CD4-positive, alpha-beta T cell (primary cell): Measurements from ENCODE around the gene FAM120B. TPM values are rescaled to one million over a fixed set of nuclear protein-coding genes. Genes with fewer than 3 reads are reported as not detected.

Experiments
- ATAC-seq: fragments of 200-7000 bp; cut with Tn5 transposase; one replicate; pipeline ENCODE4 v1.10.0; 2022; ENCODE audit warnings: mild to moderate bottlenecking; ENCODE audit not compliant: poor library complexity
- CTCF ChIA-PET: fragments of 350-600 bp; sonication (Branson Sonifier 250); formaldehyde crosslinking; loops from one replicate; lab custom pipeline; 2021; ENCODE audit warnings: antibody characterized with exemption, inconsistent platforms; lab: Charles Lee
- POLR2A ChIA-PET: fragments of 350-600 bp; sonication (Branson Sonifier 250); formaldehyde crosslinking; loops from one replicate; lab custom pipeline; 2021; ENCODE audit warnings: antibody characterized with exemption, inconsistent platforms; lab: Charles Lee
- DNase-seq, 14 experiments: peaks; one replicate each; pipeline ENCODE4 v3.0.0-alpha.2; 2013 to 2020; ENCODE audit warnings: mixed read lengths in 2 of 14
- H3K27ac ChIP-seq, 2 donors: one replicate each; pipeline versions ENCODE4 v1.5.1 to v1.7.0; 2013; ENCODE audit warnings: low read length in 2 of 2, low read depth in 1 of 2, mild to moderate bottlenecking in 1 of 2
- H3K27me3 ChIP-seq, 2 experiments: 1 replicate in 1 of 2; 2 replicates in 1 of 2; pipeline versions ENCODE4 v1.6.1 to v1.7.0; 2013; ENCODE audit warnings: low read length in 2 of 2, control low read depth in 1 of 2, mild to moderate bottlenecking in 1 of 2, moderate library complexity in 1 of 2; ENCODE audit not compliant: insufficient read depth in 2 of 2, control insufficient read depth in 1 of 2
- H3K36me3 ChIP-seq: one replicate; pipeline ENCODE4 v1.6.1; 2013; ENCODE audit warnings: low read length, control low read depth; ENCODE audit not compliant: insufficient read depth
- H3K4me1 ChIP-seq: one replicate; pipeline ENCODE4 v1.6.1; 2013; ENCODE audit warnings: low read length, control low read depth; ENCODE audit not compliant: insufficient read depth
- H3K4me3 ChIP-seq: one replicate; pipeline ENCODE4 v1.5.1; 2013; ENCODE audit warnings: mild to moderate bottlenecking, low read length, moderate library complexity
- H3K9me3 ChIP-seq, 2 experiments: 1 replicate in 1 of 2; 2 replicates in 1 of 2; pipeline versions ENCODE4 v1.6.1 to v1.7.0; 2013; ENCODE audit warnings: low read length in 2 of 2, mild to moderate bottlenecking in 2 of 2, control low read depth in 1 of 2, moderate library complexity in 1 of 2; ENCODE audit not compliant: control insufficient read depth in 1 of 2, insufficient read depth in 1 of 2
- H3K27ac Mint-ChIP-seq: one replicate; pipeline ENCODE4 v1.8.0; 2020; ENCODE audit warnings: mixed read lengths
- H3K27me3 Mint-ChIP-seq: one replicate; pipeline ENCODE4 v1.8.0; 2021; ENCODE audit warnings: mixed read lengths
- H3K36me3 Mint-ChIP-seq: one replicate; pipeline ENCODE4 v1.8.0; 2021; ENCODE audit warnings: low read depth, mixed read lengths
- H3K4me1 Mint-ChIP-seq: one replicate; pipeline ENCODE4 v1.8.0; 2021; ENCODE audit warnings: low read depth, mixed read lengths
- H3K4me3 Mint-ChIP-seq: one replicate; pipeline ENCODE4 v1.8.0; 2020; ENCODE audit warnings: mild to moderate bottlenecking, mixed read lengths
- H3K9me3 Mint-ChIP-seq: one replicate; pipeline ENCODE4 v1.8.0; 2020; ENCODE audit warnings: mixed read lengths
- CTCF ChIP-seq: fragments of 200-600 bp; IDR thresholded peaks from one replicate; pipeline ENCODE4 v1.8.0; 2022; ENCODE audit warnings: antibody characterized with exemption, mild to moderate bottlenecking
- intact Hi-C, 2 experiments: fragments of 100-400 bp; cut with DNase I in 1 of 2; cut with micrococcal nuclease in 1 of 2; formaldehyde crosslinking; loops; one replicate each; pipeline versions ENCODE4 v1.15.1 to v1.9.0; 2023 to 2025; cut with DNase I, micrococcal nuclease
- total RNA-seq, 174 experiments: library from RNA in 2 of 174; stranded (reverse) in 2 of 174; gene quantifications; one replicate each; pipeline ENCODE4 v1.2.3 and lab custom pipeline; 2021 to 2026

FAM120B gene
- total RNA-seq, 2 experiments from 2014 or later = 24.1 to 26.7 TPM

GRCh38 chr6:170420791-170421776, 114.5 kb downstream of the FAM120B start:
- no peak for DNase-seq
- ChIA-PET POLR2A (no interaction called here), CTCF (no interaction called here)
- H3K27ac ChIP-seq = no peak overlapping the region
- H3K27me3 Mint-ChIP-seq = peaks cover 33% of the 10 kb centered on the region
- H3K36me3 ChIP-seq = no peaks in the 10 kb centered on the region
- no peak overlapping the region for H3K27ac Mint-ChIP-seq
- ATAC-seq = no peak
- intact Hi-C loops = no loop called here
- no peak overlapping the region for H3K4me3 Mint-ChIP-seq
- H3K9me3 Mint-ChIP-seq = no peaks in the 10 kb centered on the region
- H3K4me1 Mint-ChIP-seq = no peaks in the 10 kb centered on the region
- H3K9me3 ChIP-seq = peaks cover 0 to 17% of the 10 kb centered on the region in 2 experiments
- H3K4me1 ChIP-seq = no peaks in the 10 kb centered on the region
- TF ChIP-seq CTCF = no peak
- H3K36me3 Mint-ChIP-seq = no peaks in the 10 kb centered on the region
- peaks cover 4 to 18% of the 10 kb centered on the region in 2 experiments for H3K27me3 ChIP-seq
- no peak overlapping the region for H3K4me3 ChIP-seq

DNA sequence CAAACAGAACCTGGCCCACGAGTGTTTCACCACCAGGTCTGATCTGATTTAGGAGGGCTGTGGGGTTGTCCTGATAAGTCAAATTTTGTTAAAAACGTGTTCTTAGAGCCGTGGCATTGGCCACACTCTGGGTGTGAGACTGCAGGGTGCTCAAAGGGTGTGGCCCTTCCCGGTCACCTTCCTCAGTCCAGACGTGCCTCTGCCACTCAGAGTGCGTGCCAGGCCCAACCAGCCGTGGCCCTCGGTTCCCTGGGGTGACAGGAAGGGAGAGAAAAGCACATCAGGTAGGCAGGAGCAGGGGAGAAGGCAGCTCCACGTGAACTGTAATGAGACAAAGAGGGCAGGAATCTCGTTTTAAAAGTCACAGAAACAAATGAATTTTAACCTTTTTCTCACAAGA, 115.4 kb downstream of the FAM120B start:
- H3K4me3 Mint-ChIP-seq = no peak overlapping the region
- H3K27me3 Mint-ChIP-seq = peaks cover 33% of the 10 kb centered on the region
- intact Hi-C loops = no loop called here
- H3K27ac Mint-ChIP-seq = no peak overlapping the region
- ChIA-PET POLR2A (no interaction called here), CTCF (no interaction called here)
- H3K9me3 Mint-ChIP-seq = no peaks in the 10 kb centered on the region
- DNase-seq (no peak), ATAC-seq (no peak)
- H3K36me3 ChIP-seq = no peaks in the 10 kb centered on the region
- TF ChIP-seq CTCF = no peak
- peaks cover 4 to 22% of the 10 kb centered on the region in 2 experiments for H3K27me3 ChIP-seq
- H3K4me3 ChIP-seq = no peak overlapping the region
- H3K27ac ChIP-seq = no peak overlapping the region
- H3K4me1 ChIP-seq = no peaks in the 10 kb centered on the region
- H3K36me3 Mint-ChIP-seq = no peaks in the 10 kb centered on the region
- no peaks in the 10 kb centered on the region for H3K4me1 Mint-ChIP-seq
- H3K9me3 ChIP-seq = peaks cover 0 to 10% of the 10 kb centered on the region in 2 experiments

GRCh38 chr6:170423030-170423429, 116.5 kb downstream of the FAM120B start:
- intact Hi-C loops = no loop called here
- no peak for ATAC-seq
- no peak for DNase-seq
- CTCF ChIA-PET = no interaction called here
- H3K36me3 ChIP-seq = no peaks in the 10 kb centered on the region
- Mint-ChIP-seq H3K4me3 (no peak overlapping the region), H3K4me1 (no peaks in the 10 kb centered on the region), H3K36me3 (no peaks in the 10 kb centered on the region), H3K27me3 (peaks cover 40% of the 10 kb centered on the region), H3K27ac (no peak overlapping the region), H3K9me3 (no peaks in the 10 kb centered on the region)
- no peak overlapping the region for H3K4me3 ChIP-seq
- no peak overlapping the region for H3K27ac ChIP-seq
- TF ChIP-seq CTCF = no peak
- H3K27me3 ChIP-seq = peaks cover 4 to 22% of the 10 kb centered on the region in 2 experiments
- peaks cover 0 to 5% of the 10 kb centered on the region in 2 experiments for H3K9me3 ChIP-seq
- no peaks in the 10 kb centered on the region for H3K4me1 ChIP-seq
- POLR2A ChIA-PET = no interaction called here
